Measurements from ENCODE around the gene C1orf53. TPM values are rescaled to one million over a fixed set of nuclear protein-coding genes. Genes with fewer than 3 reads are reported as not detected.

The C1orf53 gene
- total RNA-seq, 1 donor from 2014 or later: 2.6 TPM

DNA sequence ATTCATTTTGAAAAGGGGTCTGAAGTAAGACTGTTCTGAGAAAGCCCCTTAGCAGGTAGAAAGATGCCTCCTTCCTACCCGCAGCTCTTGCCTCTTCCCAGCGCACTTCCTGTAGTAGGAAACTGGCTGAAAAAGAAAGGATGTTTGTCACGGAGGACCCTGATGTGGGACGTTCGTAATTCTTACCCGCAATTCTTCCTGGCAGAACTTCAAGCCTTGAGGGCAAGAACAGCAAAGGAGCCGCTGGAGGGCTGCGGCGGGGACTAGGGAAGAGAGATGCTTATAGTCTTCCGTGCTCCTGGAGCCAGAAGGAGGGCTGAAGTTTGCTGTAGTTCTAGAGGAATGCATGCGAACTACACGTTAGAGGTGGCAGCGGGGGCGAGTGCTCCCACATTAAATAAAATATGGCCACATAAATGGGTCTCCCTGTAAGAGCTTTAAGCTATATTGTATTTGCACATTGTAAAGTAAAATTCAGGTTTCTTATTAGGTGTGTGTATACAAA lies 6.3 kb downstream of the C1orf53 start:
- Mint-ChIP-seq H3K27me3 (ENCODE audit: unreplicated experiment) (peaks cover 93% of the 10 kb centered on the region), H3K4me3 (ENCODE audit: unreplicated experiment) (peak overlapping the region; percentile 53)
- TF ChIP-seq, protein P1, sequence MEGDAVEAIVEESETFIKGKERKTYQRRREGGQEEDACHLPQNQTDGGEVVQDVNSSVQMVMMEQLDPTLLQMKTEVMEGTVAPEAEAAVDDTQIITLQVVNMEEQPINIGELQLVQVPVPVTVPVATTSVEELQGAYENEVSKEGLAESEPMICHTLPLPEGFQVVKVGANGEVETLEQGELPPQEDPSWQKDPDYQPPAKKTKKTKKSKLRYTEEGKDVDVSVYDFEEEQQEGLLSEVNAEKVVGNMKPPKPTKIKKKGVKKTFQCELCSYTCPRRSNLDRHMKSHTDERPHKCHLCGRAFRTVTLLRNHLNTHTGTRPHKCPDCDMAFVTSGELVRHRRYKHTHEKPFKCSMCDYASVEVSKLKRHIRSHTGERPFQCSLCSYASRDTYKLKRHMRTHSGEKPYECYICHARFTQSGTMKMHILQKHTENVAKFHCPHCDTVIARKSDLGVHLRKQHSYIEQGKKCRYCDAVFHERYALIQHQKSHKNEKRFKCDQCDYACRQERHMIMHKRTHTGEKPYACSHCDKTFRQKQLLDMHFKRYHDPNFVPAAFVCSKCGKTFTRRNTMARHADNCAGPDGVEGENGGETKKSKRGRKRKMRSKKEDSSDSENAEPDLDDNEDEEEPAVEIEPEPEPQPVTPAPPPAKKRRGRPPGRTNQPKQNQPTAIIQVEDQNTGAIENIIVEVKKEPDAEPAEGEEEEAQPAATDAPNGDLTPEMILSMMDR (IDR thresholded peaks at IDR 0.05): no peak

DNA sequence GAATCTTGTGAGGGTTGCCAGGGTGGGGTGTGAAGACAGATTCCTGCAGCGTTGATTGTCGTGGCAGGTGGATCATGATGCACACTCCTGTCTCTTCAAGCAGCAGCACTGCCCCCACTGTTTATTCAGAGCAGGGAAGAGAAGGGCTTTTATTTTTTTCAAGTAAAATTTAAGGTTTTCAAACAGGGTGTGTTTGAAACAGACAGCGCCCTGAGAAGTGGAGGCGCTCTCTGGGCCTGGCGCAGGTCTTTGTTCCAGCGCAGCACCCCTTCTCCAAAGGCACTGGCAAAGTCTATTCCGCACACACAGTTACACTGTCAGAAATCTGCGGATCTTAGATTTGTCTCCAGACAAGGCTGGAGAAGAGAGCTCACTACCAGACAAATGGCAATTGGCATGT lies 7.0 kb downstream of the C1orf53 start:
- Mint-ChIP-seq H3K36me3 (ENCODE audit: unreplicated experiment) (peaks cover 11% of the 10 kb centered on the region), H3K27ac (ENCODE audit: unreplicated experiment) (no peak overlapping the region), H3K4me3 (ENCODE audit: unreplicated experiment) (no peak overlapping the region), H3K4me1 (ENCODE audit: unreplicated experiment) (peaks cover 46% of the 10 kb centered on the region), H3K9me3 (ENCODE audit: unreplicated experiment) (no peaks in the 10 kb centered on the region), H3K27me3 (ENCODE audit: unreplicated experiment) (peaks cover 93% of the 10 kb centered on the region)
- DNase-seq (ENCODE audit: extremely low spot score, unreplicated experiment): no peak
- TF ChIP-seq, protein P1 (IDR thresholded peaks at IDR 0.05): no peak

More for the DNA sequence above, 6.3 kb downstream of the C1orf53 start:
- H3K36me3 Mint-ChIP-seq (ENCODE audit: unreplicated experiment): peaks cover 11% of the 10 kb centered on the region
- peaks cover 43% of the 10 kb centered on the region for H3K4me1 Mint-ChIP-seq (ENCODE audit: unreplicated experiment)
- no peak overlapping the region for H3K27ac Mint-ChIP-seq (ENCODE audit: unreplicated experiment)
- H3K9me3 Mint-ChIP-seq (ENCODE audit: unreplicated experiment): no peaks in the 10 kb centered on the region
- DNase-seq (ENCODE audit: extremely low spot score, unreplicated experiment): no peak

DNA sequence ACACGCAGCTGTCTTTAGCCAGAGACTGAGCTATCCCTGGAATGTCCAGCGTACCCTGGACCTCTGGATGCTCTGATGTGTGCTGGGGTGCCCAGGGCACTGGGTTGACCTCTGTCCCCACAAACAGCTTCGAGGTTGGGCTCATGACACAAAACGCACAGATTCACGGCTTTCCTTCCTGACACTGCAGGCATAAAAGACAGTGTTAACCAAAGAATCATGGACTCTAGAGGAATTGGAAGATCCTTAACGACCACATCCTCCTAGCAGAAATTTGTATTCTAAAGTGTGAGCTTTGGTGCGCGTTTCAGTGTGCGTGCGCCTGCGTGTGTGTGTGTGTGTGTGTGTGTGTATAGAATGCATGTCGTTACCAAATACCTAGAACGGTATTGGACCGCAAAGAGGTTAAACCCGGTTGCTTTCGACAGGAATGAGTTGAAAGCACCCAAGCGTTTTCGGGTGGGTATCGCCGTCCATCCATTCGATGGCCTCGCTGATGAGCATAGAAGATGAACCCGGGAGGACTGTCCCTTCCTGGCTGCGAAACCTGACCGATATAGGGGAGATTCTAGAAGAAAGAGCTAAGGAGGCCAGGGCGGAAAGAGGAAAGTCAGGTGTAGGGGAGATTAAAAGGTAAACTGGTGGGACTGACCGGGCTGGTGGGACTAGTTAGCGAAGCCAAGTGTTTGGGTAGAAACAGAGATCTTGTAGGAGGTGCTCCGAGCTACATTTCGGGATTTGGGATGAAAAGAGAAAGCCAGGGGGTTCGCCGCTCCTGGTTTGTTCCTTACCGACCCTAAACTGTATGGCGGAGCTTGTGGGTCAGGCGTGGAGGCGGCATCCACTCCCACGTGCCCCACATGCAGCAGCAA lies 7.9 kb downstream of the C1orf53 start:
- Mint-ChIP-seq H3K4me3 (ENCODE audit: unreplicated experiment) (peak overlapping the region; percentile 26), H3K4me1 (ENCODE audit: unreplicated experiment) (peaks cover 46% of the 10 kb centered on the region), H3K36me3 (ENCODE audit: unreplicated experiment) (peaks cover 11% of the 10 kb centered on the region), H3K9me3 (ENCODE audit: unreplicated experiment) (no peaks in the 10 kb centered on the region), H3K27me3 (ENCODE audit: unreplicated experiment) (peaks cover 94% of the 10 kb centered on the region), H3K27ac (ENCODE audit: unreplicated experiment) (no peak overlapping the region)
- no peak for DNase-seq (ENCODE audit: extremely low spot score, unreplicated experiment)
- TF ChIP-seq, protein P1 (IDR thresholded peaks at IDR 0.05): no peak

DNA sequence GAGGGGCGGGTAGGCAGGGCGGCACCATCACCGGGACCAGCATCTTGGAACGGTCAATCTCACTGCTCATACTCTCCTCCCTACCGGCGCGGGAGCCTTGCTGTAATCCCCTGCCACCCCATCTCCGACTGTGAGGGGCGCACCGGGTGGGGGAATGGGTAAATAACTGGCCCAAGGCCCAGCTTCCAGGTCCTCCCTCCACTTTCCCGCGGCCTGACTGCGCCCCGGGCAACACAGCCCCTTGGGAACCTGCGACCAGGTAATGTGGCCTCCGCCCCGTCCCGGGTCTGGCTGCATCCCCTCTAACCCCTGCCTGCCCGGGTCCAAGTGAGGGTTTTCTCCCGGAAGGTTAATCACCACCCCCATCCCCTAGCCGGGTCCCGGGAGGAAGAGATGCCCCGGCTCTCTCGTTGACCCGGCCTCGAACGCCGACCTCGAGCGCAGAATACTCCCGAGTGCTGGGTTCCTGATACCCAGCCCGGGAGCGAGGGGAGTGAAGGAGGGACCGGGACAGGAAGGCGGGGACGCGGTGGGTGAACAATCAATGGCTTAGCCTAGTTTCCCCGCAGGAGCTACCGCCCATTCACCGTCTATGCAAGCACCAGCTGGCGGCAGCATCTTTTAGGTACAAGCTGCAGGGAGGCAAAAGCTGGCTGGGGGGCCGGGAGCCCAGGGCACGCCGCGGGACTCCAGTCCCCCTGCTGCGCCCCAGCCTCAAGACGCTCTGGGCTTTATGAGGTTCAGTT lies 8.9 kb downstream of the C1orf53 start:
- TF ChIP-seq, protein P1 (IDR thresholded peaks at IDR 0.05): no peak
- peak overlapping the region; percentile 50 for H3K4me3 Mint-ChIP-seq (ENCODE audit: unreplicated experiment)
- no peak overlapping the region for H3K27ac Mint-ChIP-seq (ENCODE audit: unreplicated experiment)
- no peak for DNase-seq (ENCODE audit: extremely low spot score, unreplicated experiment)
- H3K4me1 Mint-ChIP-seq (ENCODE audit: unreplicated experiment): peaks cover 53% of the 10 kb centered on the region
- peaks cover 94% of the 10 kb centered on the region for H3K27me3 Mint-ChIP-seq (ENCODE audit: unreplicated experiment)
- H3K36me3 Mint-ChIP-seq (ENCODE audit: unreplicated experiment): peaks cover 11% of the 10 kb centered on the region
- H3K9me3 Mint-ChIP-seq (ENCODE audit: unreplicated experiment): no peaks in the 10 kb centered on the region

Measured in osteocyte (in vitro differentiated cells).